ENCODE results near the gene PIP4K2A.

The PIP4K2A gene

GRCh38 chr10:22638863-22639262 lies 75.5 kb downstream of the PIP4K2A start:
- no peak for DNase-seq (ENCODE audit: low read depth)

GRCh38 chr10:22637491-22637890 lies 76.9 kb downstream of the PIP4K2A start:
- no peak for DNase-seq (ENCODE audit: low read depth)

- no peak for DNase-seq (ENCODE audit: low read depth)
Observed at GRCh38 chr10:22635650-22636049, 78.7 kb downstream of the PIP4K2A start.

- no peak for DNase-seq (ENCODE audit: low read depth)
Observed at GRCh38 chr10:22634606-22635459, 79.5 kb downstream of the PIP4K2A start.

- no peak for DNase-seq (ENCODE audit: low read depth)
Observed at GRCh38 chr10:22634093-22634492, 80.3 kb downstream of the PIP4K2A start.

GRCh38 chr10:22633528-22633927 lies 80.8 kb downstream of the PIP4K2A start:
- no peak for DNase-seq (ENCODE audit: low read depth)

GRCh38 chr10:22633106-22633505 lies 81.3 kb downstream of the PIP4K2A start:
- DNase-seq (ENCODE audit: low read depth): no peak

GRCh38 chr10:22631646-22632278 lies 82.6 kb downstream of the PIP4K2A start:
- no peak for DNase-seq (ENCODE audit: low read depth)

GRCh38 chr10:22631185-22631584 lies 83.2 kb downstream of the PIP4K2A start:
- DNase-seq (ENCODE audit: low read depth): no peak

- peak; percentile 43 for DNase-seq (ENCODE audit: low read depth)
Observed at GRCh38 chr10:22630234-22631174, 83.9 kb downstream of the PIP4K2A start.

GRCh38 chr10:22629852-22630233 lies 84.5 kb downstream of the PIP4K2A start:
- DNase-seq (ENCODE audit: low read depth): no peak

- no peak for DNase-seq (ENCODE audit: low read depth)
Observed at GRCh38 chr10:22629126-22629525, 85.3 kb downstream of the PIP4K2A start.

GRCh38 chr10:22628309-22628708 lies 86.1 kb downstream of the PIP4K2A start:
- DNase-seq (ENCODE audit: low read depth): no peak

GRCh38 chr10:22626784-22627183 lies 87.6 kb downstream of the PIP4K2A start:
- no peak for DNase-seq (ENCODE audit: low read depth)

GRCh38 chr10:22625516-22626290 lies 88.7 kb downstream of the PIP4K2A start:
- DNase-seq (ENCODE audit: low read depth): no peak

GRCh38 chr10:22624287-22624738 lies 90.1 kb downstream of the PIP4K2A start:
- DNase-seq (ENCODE audit: low read depth): peak; percentile 45

- DNase-seq (ENCODE audit: low read depth): no peak
Observed at GRCh38 chr10:22623633-22624253, 90.6 kb downstream of the PIP4K2A start.

GRCh38 chr10:22622242-22622806 lies 92.1 kb downstream of the PIP4K2A start:
- DNase-seq (ENCODE audit: low read depth): no peak

GRCh38 chr10:22621726-22622125 lies 92.7 kb downstream of the PIP4K2A start:
- DNase-seq (ENCODE audit: low read depth): no peak

- DNase-seq (ENCODE audit: low read depth): no peak
Observed at GRCh38 chr10:22620929-22621328, 93.4 kb downstream of the PIP4K2A start.
